ENCODE data around the gene FILIP1. TPM values are rescaled to one million over a fixed set of nuclear protein-coding genes. Genes with fewer than 3 reads are reported as not detected.
A peak's percentile ranks its signal among the peaks of the same experiment; 100 is the strongest.

Gene FILIP1
- total and polyA plus RNA-seq, 8 donors: 0.31 to 29.8 (median 5.7) TPM

DNA sequence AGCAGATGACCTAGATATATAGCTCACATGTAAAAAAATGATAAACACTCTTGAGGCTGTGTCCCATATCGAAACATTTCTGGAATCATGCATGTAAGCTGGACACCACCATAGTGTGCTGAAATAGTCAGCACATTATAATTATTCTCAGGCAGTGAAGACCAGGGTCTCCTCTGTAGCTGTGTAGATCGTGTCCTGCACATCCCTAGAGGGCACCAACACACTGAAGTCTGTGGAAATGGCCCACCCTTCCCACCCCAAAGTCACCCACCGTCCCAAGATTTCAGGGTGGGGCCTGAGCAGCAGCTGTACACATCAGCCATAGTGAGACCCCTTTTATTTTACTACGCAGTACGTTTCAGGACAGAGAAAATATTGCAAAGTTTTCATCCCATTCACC lies 188.0 kb downstream of the FILIP1 start:
- Histone ChIP-seq H3K27me3 (no peaks in the 10 kb centered on the region), H3K4me1 (peaks cover 0 to 21% (median 10%) of the 10 kb centered on the region in 4 donors), H3K27ac (peak overlapping the region in 1 of 5 donors; percentile 44), H3K9me3 (no peaks in the 10 kb centered on the region), H3K36me3 (no peaks in the 10 kb centered on the region), H3K4me3 (no peak overlapping the region)
- 56 to 72% (median 68%) methylated on average over 5 of the region's 5 CpGs for WGBS, 5 donors
- intact Hi-C loops (cut with DNase I; ENCODE audit: low total_unique reads): no loop called here
- DNase-seq: no peak
- TF ChIP-seq POLR2AphosphoS5 (IDR thresholded peaks at IDR 0.05) (no peak), POLR2A (IDR thresholded peaks at IDR 0.05) (no peak), EP300 (IDR thresholded peaks at IDR 0.05) (no peak)
- TF ChIP-seq, protein P1, sequence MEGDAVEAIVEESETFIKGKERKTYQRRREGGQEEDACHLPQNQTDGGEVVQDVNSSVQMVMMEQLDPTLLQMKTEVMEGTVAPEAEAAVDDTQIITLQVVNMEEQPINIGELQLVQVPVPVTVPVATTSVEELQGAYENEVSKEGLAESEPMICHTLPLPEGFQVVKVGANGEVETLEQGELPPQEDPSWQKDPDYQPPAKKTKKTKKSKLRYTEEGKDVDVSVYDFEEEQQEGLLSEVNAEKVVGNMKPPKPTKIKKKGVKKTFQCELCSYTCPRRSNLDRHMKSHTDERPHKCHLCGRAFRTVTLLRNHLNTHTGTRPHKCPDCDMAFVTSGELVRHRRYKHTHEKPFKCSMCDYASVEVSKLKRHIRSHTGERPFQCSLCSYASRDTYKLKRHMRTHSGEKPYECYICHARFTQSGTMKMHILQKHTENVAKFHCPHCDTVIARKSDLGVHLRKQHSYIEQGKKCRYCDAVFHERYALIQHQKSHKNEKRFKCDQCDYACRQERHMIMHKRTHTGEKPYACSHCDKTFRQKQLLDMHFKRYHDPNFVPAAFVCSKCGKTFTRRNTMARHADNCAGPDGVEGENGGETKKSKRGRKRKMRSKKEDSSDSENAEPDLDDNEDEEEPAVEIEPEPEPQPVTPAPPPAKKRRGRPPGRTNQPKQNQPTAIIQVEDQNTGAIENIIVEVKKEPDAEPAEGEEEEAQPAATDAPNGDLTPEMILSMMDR (IDR thresholded peaks at IDR 0.05): no peak

DNA sequence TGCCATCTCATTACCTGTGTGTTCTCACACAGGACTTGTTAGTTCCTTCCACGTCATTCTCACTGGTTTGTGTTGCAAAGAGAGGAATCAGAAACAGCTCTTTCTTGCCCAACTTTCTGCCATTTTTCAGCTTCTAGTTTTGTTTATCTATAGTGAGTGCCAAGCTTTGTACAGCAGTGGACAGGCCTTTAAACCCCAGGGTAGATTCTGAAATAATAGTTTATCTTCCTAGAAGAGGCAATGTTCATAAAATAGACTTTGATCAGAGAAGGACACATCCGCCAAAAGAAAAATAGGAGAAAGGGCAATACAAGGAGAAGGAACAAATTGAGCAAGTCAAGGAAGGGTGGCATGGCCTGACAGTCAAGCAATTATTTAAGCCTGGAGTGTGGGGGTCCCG lies 191.3 kb downstream of the FILIP1 start:
- H3K4me3 ChIP-seq: no peak overlapping the region
- intact Hi-C loops (cut with DNase I; ENCODE audit: low total_unique reads): no loop called here
- H3K9me3 ChIP-seq: no peaks in the 10 kb centered on the region
- no peaks in the 10 kb centered on the region for H3K27me3 ChIP-seq
- DNase-seq: no peak
- no peaks in the 10 kb centered on the region for H3K36me3 ChIP-seq
- H3K27ac ChIP-seq: no peak overlapping the region
- WGBS, 5 donors: 87 to 98% (median 93%) methylated on average over 3 of the region's 3 CpGs
- no peak for TF ChIP-seq POLR2AphosphoS5 (IDR thresholded peaks at IDR 0.05)
- TF ChIP-seq, protein P1 (IDR thresholded peaks at IDR 0.05): no peak
- TF ChIP-seq POLR2A (IDR thresholded peaks at IDR 0.05): no peak
- TF ChIP-seq EP300 (IDR thresholded peaks at IDR 0.05): no peak
- peaks cover 0 to 36% (median 17%) of the 10 kb centered on the region in 4 donors for H3K4me1 ChIP-seq

DNA sequence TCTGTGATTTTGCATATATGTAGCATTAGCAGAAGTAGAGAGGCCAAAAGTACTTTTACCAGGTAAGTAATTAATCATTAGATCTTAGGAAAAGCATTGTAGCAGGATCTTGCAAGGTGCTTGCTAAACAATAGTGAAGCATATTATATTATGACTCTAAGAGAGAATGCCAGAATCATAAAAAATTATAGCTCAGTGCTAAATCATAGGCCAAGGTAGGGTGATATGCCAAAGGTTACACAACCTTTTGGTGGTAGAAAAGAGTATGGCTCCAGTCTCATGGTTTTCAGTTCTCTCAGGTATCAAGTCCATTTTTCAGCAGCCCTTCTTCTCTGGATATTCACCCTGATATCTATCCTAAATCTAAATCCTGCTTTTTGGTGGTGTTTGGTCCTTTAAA lies 192.1 kb downstream of the FILIP1 start:
- no peaks in the 10 kb centered on the region for H3K9me3 ChIP-seq
- H3K4me3 ChIP-seq: no peak overlapping the region
- intact Hi-C loops (cut with DNase I; ENCODE audit: low total_unique reads): no loop called here
- H3K27me3 ChIP-seq: no peaks in the 10 kb centered on the region
- no peaks in the 10 kb centered on the region for H3K36me3 ChIP-seq
- no peak overlapping the region for H3K27ac ChIP-seq
- DNase-seq: no peak
- no peak for TF ChIP-seq EP300 (IDR thresholded peaks at IDR 0.05)
- TF ChIP-seq, protein P1 (IDR thresholded peaks at IDR 0.05): no peak
- peaks cover 0 to 32% (median 16%) of the 10 kb centered on the region in 4 donors for H3K4me1 ChIP-seq

DNA sequence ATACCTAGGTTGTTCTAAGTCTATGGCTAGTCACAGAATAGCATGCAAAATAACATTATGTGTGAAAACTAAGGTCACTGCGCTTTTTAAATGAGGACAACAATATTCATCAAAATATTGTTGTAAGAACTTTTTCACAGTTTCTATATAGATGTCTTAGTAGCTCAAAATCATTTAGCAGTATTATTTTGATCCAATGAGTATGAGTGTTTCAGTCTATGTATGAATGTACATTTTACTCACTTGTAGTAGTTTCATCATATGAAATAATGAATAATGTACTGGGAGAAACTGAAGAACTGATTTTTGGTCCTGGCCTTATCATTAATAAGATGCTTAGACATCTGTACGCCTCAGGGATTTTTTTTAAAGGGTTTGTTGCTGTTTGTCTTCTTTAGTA lies 192.5 kb downstream of the FILIP1 start:
- intact Hi-C loops (cut with DNase I; ENCODE audit: low total_unique reads): no loop called here
- H3K4me1 ChIP-seq: peaks cover 0 to 28% (median 14%) of the 10 kb centered on the region in 4 donors
- H3K4me3 ChIP-seq: no peak overlapping the region
- H3K27me3 ChIP-seq: no peaks in the 10 kb centered on the region
- no peaks in the 10 kb centered on the region for H3K9me3 ChIP-seq
- 90 to 98% (median 94%) methylated on average over 2 of the region's 2 CpGs for WGBS, 5 donors
- H3K27ac ChIP-seq: no peak overlapping the region
- TF ChIP-seq POLR2AphosphoS5 (IDR thresholded peaks at IDR 0.05): no peak
- no peak for TF ChIP-seq EP300 (IDR thresholded peaks at IDR 0.05)
- no peak for TF ChIP-seq POLR2A (IDR thresholded peaks at IDR 0.05)
- TF ChIP-seq, protein P1 (IDR thresholded peaks at IDR 0.05): no peak
- H3K36me3 ChIP-seq: no peaks in the 10 kb centered on the region
- DNase-seq: no peak

Measured in stomach (tissue), 9 donors.